HG03280 (cell line): ENCODE results near the gene KCNA2.
A peak's percentile ranks its signal among the peaks of the same experiment; 100 is the strongest.

ENCODE experiments used
- ATAC-seq: cut with Tn5 transposase; IDR thresholded peaks from one replicate; pipeline ENCODE4 v1.9.1; 2021; ENCODE audit warnings: mild to moderate bottlenecking, moderate library complexity; ENCODE audit not compliant: unreplicated experiment

Gene KCNA2

GRCh38 chr1:110572751-110573150 lies 33.4 kb downstream of the KCNA2 start:
- no peak for ATAC-seq

- ATAC-seq, result no peak
These were observed 35.3 kb downstream of the KCNA2 start for GRCh38 chr1:110570901-110571300.

GRCh38 chr1:110570307-110570706 lies 35.9 kb downstream of the KCNA2 start:
- ATAC-seq, result no peak

DNA sequence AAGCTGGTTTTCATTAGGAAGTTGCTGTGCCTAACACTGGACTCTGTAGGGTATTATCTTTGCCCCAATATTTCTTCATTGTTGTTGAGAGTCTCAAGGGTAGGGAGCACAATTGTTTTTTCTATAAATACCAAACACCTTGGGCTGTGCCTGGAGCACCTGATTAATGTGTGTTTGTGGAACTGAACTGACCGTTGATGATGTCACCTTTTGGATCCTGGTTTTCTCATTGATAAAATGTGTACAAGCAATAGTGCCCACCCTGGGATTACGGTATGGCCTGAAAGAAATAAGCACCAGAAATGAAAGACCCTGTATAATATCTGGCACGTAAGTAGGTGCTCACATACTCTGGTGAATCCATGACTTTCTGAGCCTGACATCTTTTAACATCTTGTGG lies 39.3 kb downstream of the KCNA2 start:
- no peak for ATAC-seq

- no peak for ATAC-seq
These were observed 40.6 kb downstream of the KCNA2 start for GRCh38 chr1:110565565-110565964.

- no peak for ATAC-seq
These were observed 43.1 kb downstream of the KCNA2 start for GRCh38 chr1:110563089-110563488.

GRCh38 chr1:110561596-110561995 lies 44.6 kb downstream of the KCNA2 start:
- ATAC-seq, result no peak

DNA sequence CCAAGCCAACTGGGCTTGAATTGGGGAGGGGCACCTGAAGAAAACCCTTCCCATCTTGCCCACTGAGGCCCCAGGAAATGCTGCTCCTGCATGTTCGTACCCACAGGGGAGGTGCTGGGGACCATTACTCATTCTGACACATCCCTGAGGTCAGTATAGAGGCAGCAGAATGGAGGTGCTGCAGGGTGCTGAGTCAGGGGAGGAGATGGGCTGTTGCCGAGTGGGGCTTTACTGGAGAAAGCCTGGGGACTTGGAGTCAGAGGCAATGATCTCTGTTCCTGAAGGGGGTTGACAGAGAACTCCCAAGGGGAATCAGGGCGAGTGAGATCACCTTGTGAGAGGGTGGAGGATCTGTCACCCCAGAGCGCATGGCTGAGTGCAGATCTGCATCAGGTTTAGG lies 47.0 kb downstream of the KCNA2 start:
- ATAC-seq, result no peak

DNA sequence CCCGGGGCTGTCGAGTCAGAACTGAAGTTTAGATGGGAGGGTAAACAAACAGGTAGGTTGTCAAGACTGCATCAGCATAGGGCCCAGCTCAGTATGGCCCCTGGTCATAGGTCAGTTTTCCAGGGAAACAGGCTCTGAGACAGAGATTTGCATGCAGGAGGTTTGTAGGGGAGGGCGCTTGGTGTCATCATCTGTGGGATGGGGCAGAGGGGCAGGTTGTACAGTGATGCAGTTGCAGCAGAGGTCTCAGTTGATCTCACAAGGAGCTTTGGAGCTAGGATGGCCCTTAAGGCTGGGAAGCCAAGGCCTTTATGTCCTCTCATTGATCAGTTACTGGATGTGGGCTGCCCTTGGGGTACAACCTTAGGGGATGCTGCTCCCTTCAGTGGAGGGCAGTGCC lies 48.7 kb downstream of the KCNA2 start:
- ATAC-seq, result no peak

GRCh38 chr1:110556471-110556807 lies 49.7 kb downstream of the KCNA2 start:
- no peak for ATAC-seq

DNA sequence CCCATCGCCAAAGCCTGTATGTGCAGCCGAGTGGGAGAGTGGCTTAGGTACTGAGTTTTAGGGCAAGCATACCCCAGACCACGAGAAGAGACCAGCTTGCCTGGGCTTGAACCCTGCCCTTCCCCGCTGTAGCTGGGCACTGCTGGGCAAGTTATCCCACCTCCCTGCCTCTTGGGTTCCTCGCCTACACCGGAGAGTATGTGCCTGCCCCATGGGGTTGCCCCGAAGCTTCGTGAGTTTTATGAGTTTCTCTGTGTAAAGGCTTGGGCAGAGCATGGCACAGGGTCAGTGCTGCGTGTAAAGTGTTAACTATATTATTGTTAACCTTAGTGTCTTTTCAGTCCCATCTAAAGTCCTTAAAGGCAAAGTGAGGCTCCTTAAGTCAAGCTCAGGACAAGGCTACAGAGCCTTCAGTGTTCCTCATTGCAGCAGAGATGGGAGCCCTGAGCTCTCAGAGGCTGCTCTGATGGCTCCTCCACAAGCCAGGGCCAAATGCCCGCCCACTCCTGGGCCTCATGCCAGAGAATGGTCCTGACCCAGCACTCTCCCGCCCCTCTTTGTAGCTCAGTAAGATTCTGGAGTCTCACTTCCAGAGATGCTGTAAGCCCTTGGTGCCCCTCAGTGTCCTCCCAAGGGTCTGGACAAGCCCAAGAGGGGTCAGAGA lies 50.2 kb downstream of the KCNA2 start:
- no peak for ATAC-seq

DNA sequence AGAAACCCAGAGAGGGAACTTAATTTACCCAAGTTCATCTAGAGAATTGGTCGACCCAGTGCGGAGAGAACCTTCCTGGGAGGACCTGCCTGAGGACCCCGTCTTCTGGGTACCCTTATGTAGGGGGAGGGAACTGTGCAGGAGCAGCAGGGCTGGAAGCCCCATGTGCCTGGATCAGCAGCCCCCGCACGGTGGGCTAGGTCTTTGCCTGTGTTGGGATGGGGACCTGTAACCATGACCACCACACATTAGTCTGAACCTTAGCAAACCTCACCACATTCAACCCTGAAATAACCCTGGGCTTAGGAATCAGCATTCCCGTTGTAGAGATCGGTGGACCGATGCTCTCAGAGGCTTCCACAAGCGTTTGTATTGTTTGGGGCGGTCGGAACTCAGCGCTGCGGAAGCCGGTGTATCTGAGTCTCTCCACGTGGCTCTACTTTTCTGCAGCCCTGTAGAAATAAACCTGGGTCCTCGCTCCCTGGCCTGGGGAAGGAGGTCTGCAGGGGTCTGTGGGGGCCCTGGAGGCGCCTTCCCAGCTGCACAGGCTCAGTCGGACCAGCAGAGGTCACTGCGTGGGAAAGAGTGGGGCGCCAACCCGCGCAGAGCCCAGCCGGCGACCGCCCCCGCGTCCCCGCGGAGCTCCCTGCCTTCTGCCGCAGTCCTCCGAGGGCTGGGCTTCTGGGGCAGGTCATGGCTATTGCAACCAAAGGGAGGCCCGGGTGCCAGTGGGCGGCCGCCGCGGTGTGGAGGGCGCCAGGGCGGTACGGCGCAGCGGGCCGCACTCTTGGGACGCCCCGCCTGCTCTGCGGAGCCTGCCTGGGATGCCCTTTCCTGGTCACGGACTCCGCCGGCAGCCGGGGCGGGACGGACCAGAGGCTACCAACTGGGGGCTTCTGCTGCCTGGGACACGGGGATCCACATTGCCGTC lies 51.0 kb downstream of the KCNA2 start:
- peak; percentile 51 for ATAC-seq

- ATAC-seq, result no peak
These were observed 54.8 kb downstream of the KCNA2 start for GRCh38 chr1:110551278-110551809.

DNA sequence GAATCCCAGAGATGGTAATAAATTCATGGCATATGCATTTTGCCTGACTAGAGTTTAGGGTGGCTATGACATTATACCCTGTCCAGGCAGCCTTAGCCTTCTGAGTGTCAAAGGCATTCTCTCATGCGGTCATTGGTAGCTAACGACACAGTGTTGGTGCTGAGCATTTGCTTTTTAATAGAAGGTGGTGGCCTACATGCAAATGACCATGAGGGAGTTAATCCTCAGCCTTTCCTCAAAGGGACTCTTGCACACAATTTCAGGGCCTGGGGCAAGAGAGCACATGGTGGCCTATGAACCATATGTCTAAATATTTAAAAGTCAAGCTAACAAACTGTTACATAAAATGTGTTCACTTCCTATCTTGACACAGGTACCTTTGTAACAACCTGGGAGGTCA lies 56.3 kb downstream of the KCNA2 start:
- no peak for ATAC-seq

GRCh38 chr1:110548381-110548780 lies 57.8 kb downstream of the KCNA2 start:
- no peak for ATAC-seq

DNA sequence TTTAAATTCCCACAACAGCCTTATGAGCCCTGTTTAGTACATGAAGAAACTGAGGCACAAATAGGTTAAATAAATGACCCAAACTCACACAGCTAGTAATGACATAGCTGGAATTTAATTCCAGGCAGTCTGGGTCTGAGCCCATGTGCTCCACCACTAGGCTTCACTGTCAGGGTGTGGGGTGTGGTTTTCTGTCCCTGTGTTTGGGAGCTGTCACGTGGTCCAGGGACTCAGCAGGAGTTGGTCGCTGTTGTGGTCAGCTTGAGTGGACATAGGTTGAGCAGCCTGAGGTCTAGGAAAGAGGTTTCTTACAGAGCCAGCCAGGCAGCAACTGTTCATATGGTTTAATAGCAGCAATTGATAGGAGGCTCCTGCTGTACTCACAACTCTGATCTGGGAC lies 59.1 kb downstream of the KCNA2 start:
- no peak for ATAC-seq

- no peak for ATAC-seq
These were observed 60.7 kb downstream of the KCNA2 start for GRCh38 chr1:110545492-110545891.

GRCh38 chr1:110544753-110545152 lies 61.4 kb downstream of the KCNA2 start:
- ATAC-seq, result no peak
